ENCODE data around the gene SPART. TPM values are rescaled to one million over a fixed set of nuclear protein-coding genes. Genes with fewer than 3 reads are reported as not detected.

The SPART gene
- polyA plus RNA-seq, 1 experiment, result 32.7 TPM

- POLR2A ChIA-PET, result no interaction called here
- no peak for TF ChIP-seq CTCF (IDR thresholded peaks at IDR 0.05; ENCODE audit: insufficient read depth, low read depth, low read length)
- no peak for DNase-seq (ENCODE audit: low read depth)
- Histone ChIP-seq H3K4me3 (ENCODE audit: low read depth, low read length) (no peak overlapping the region), H3K27me3 (ENCODE audit: control insufficient read depth, insufficient read depth, low read length) (no peaks in the 10 kb centered on the region), H3K36me3 (ENCODE audit: control insufficient read depth, insufficient read depth, low read length) (no peaks in the 10 kb centered on the region)
- CTCF ChIA-PET, result interaction anchor here (1.5 kb wide), 1 partner anchor 14 kb away, joined by 3 read pairs; no protein-coding TSS in a partner anchor
These were observed 86.6 kb downstream of the SPART start for GRCh38 chr13:36259361-36260137.

DNA sequence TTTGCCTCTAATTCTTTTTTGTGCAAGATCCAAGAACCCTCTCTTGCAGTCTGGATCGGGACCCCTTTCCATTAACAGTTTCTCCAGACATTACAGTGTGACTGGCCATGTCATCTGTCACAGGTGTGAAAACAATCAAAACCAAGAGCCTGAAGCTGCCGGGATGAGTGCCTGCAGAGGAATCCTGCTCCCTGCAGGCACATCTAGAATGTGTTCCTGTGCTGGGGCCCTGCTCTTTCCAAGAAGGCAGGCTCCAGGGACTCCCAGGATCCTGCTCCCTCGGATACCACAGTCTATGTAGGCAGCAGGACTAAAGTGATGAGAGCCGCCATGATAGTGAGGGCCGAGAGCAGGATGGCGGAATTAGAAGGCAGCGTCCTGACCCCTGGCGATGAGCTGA, 87.4 kb downstream of the SPART start:
- DNase-seq (ENCODE audit: low read depth), result no peak
- H3K36me3 ChIP-seq (ENCODE audit: control insufficient read depth, insufficient read depth, low read length), result no peaks in the 10 kb centered on the region
- no peaks in the 10 kb centered on the region for H3K27me3 ChIP-seq (ENCODE audit: control insufficient read depth, insufficient read depth, low read length)
- POLR2A ChIA-PET, result no interaction called here
- TF ChIP-seq CTCF (IDR thresholded peaks at IDR 0.05; ENCODE audit: insufficient read depth, low read depth, low read length), result no peak
- no peak overlapping the region for H3K4me3 ChIP-seq (ENCODE audit: low read depth, low read length)
- CTCF ChIA-PET, result interaction anchor here (1.5 kb wide), 1 partner anchor 15 kb away, joined by 3 read pairs; no protein-coding TSS in a partner anchor

Small RNAs within 50 kb of the gene (small RNA-seq; reads per million reads assigned to genes)
- not detected for gene RNU6-71P (ENCODE audit: insufficient read length, low read depth, low replicate concordance)

Other genes with a start within 250 kb of the SPART start
- gene DCLK1, start 215.0 kb downstream of the SPART start, polyA plus RNA-seq (2011; rRNA removed), result 0.69 and 1.1 TPM in 2 replicates
- gene SOHLH2, start 131.8 kb downstream of the SPART start, polyA plus RNA-seq (2011; rRNA removed), result 0.05 TPM in 1 of 2 replicates, not detected in the other
- 0.28 and 0.93 TPM in 2 replicates for gene CCDC169, start 48.6 kb downstream of the SPART start, polyA plus RNA-seq (2011; rRNA removed)
- 0.12 and 0.21 TPM in 2 replicates for gene CCNA1, start 86.1 kb upstream of the SPART start, polyA plus RNA-seq (2011; rRNA removed)